ENCODE results near the gene SMC3. TPM values are rescaled to one million over a fixed set of nuclear protein-coding genes. Genes with fewer than 3 reads are reported as not detected.

Gene SMC3
- total RNA-seq, result 17.5 and 21.3 TPM in 2 replicates

GRCh38 chr10:110567201-110568054 is at the start of gene SMC3:
SMC3 (plus strand) TSS chr10:110567695; CDS start chr10:110567817, 122 bp downstream.

GRCh38 chr10:110643653-110644597 is 76.4 kb downstream of the SMC3 start, which contains the start of gene RBM20:
RBM20 (plus strand) TSS chr10:110644336; CDS start chr10:110644455, 119 bp downstream.

Small RNA genes within 50 kb of the gene (small RNA-seq; reads per million reads assigned to genes)
- not detected for gene RF00019 (ENCODE audit: low replicate concordance)

Other genes starting within 250 kb of the SMC3 start
- gene DUSP5, start 69.8 kb upstream of the SMC3 start, total RNA-seq, result 6.3 and 37.4 TPM in 2 replicates
- under 0.01 and 0.14 TPM in 2 replicates for gene RBM20, start 76.6 kb downstream of the SMC3 start, total RNA-seq